ENCODE measurements around the gene DOCK2.

The DOCK2 gene

DNA sequence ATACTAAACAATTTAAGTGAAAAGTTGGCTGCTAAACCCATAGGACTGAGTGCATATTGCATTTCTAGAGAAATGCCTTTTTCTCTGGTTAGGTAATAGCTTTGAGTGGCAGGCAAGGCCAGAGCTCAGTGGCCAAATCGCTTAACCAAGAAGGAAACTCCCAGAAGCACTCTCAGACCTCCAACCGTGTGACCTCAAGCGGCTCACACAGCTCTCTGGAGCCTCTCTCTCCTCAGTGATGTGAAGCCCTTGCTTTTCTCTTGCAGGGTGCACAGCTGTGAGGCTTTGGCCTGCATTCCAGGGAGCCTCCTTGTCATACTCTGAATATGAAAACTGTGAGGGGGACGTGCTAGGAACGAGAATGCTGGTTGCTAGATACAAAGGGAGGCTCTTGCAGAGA, 236.6 kb downstream of the DOCK2 start:
- ATAC-seq (ENCODE audit: insufficient read depth, low read depth) (no peak), DNase-seq (no peak)
- no peak overlapping the region for H3K27ac ChIP-seq (ENCODE audit: low read length)
- H4K20me1 ChIP-seq (ENCODE audit: insufficient read depth, low read length): peaks cover 6% of the 10 kb centered on the region
- TF ChIP-seq EZH2 (IDR thresholded peaks at IDR 0.05; ENCODE audit: borderline replicate concordance, low read depth, low read length, severe bottlenecking): no peak
- TF ChIP-seq, protein P1, sequence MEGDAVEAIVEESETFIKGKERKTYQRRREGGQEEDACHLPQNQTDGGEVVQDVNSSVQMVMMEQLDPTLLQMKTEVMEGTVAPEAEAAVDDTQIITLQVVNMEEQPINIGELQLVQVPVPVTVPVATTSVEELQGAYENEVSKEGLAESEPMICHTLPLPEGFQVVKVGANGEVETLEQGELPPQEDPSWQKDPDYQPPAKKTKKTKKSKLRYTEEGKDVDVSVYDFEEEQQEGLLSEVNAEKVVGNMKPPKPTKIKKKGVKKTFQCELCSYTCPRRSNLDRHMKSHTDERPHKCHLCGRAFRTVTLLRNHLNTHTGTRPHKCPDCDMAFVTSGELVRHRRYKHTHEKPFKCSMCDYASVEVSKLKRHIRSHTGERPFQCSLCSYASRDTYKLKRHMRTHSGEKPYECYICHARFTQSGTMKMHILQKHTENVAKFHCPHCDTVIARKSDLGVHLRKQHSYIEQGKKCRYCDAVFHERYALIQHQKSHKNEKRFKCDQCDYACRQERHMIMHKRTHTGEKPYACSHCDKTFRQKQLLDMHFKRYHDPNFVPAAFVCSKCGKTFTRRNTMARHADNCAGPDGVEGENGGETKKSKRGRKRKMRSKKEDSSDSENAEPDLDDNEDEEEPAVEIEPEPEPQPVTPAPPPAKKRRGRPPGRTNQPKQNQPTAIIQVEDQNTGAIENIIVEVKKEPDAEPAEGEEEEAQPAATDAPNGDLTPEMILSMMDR (IDR thresholded peaks at IDR 0.05; ENCODE audit: borderline replicate concordance, extremely low read depth, low read length, poor library complexity, severe bottlenecking): no peak
- peaks cover 28% of the 10 kb centered on the region; the same call in 1 of the 2 replicates for H3K36me3 ChIP-seq (ENCODE audit: insufficient read depth, low read length)
- no peaks in the 10 kb centered on the region for H3K79me2 ChIP-seq (ENCODE audit: insufficient read depth, low read length)
- H3K9ac ChIP-seq (ENCODE audit: low read depth, low read length): no peak overlapping the region
- H3K4me1 ChIP-seq (ENCODE audit: insufficient read depth, low read length): no peaks in the 10 kb centered on the region
- no peak overlapping the region for H3K4me3 ChIP-seq (ENCODE audit: low read depth in 1 of 2, low read length in 2 of 2)
- no peak overlapping the region for H3K4me2 ChIP-seq (ENCODE audit: insufficient read depth, low read length)
- no peak overlapping the region for H2AFZ ChIP-seq (ENCODE audit: low read depth, low read length)
- no peaks in the 10 kb centered on the region for H3K27me3 ChIP-seq (ENCODE audit: insufficient read depth, low read length, poor library complexity)
- no peaks in the 10 kb centered on the region for H3K9me3 ChIP-seq (ENCODE audit: insufficient read depth, low read length, severe bottlenecking)

DNA sequence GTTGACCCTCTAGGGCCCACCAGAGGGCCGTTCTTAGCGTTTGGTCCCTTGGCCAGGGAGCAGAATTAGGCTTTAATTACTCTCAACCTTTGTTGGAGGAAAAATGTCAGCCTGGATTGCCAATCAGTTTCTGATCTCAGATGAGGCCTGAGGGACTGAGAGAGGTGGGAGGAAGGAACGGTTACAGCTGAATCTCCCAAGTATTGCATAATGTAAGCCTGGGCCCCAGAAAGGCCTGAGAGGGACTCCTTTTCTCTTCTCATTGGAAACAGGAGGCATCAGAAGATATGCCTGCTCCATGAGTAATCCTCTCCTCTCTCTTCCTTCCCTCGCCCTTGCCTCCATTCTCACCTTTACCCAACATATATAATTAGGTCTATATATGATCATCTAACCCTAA, 237.5 kb downstream of the DOCK2 start:
- H3K27ac ChIP-seq (ENCODE audit: low read length): no peak overlapping the region
- DNase-seq (no peak), ATAC-seq (ENCODE audit: insufficient read depth, low read depth) (no peak)
- TF ChIP-seq, protein P1 (IDR thresholded peaks at IDR 0.05; ENCODE audit: borderline replicate concordance, extremely low read depth, low read length, poor library complexity, severe bottlenecking): no peak
- TF ChIP-seq EZH2 (IDR thresholded peaks at IDR 0.05; ENCODE audit: borderline replicate concordance, low read depth, low read length, severe bottlenecking): no peak
- H3K9ac ChIP-seq (ENCODE audit: low read depth, low read length): no peak overlapping the region
- peaks cover 6% of the 10 kb centered on the region for H4K20me1 ChIP-seq (ENCODE audit: insufficient read depth, low read length)
- H3K36me3 ChIP-seq (ENCODE audit: insufficient read depth, low read length): peaks cover 21% of the 10 kb centered on the region; the same call in 1 of the 2 replicates
- H3K4me2 ChIP-seq (ENCODE audit: insufficient read depth, low read length): no peak overlapping the region
- H3K4me3 ChIP-seq (ENCODE audit: low read depth in 1 of 2, low read length in 2 of 2): no peak overlapping the region
- no peaks in the 10 kb centered on the region for H3K9me3 ChIP-seq (ENCODE audit: insufficient read depth, low read length, severe bottlenecking)
- no peaks in the 10 kb centered on the region for H3K4me1 ChIP-seq (ENCODE audit: insufficient read depth, low read length)
- no peaks in the 10 kb centered on the region for H3K27me3 ChIP-seq (ENCODE audit: insufficient read depth, low read length, poor library complexity)
- no peak overlapping the region for H2AFZ ChIP-seq (ENCODE audit: low read depth, low read length)
- H3K79me2 ChIP-seq (ENCODE audit: insufficient read depth, low read length): no peaks in the 10 kb centered on the region

DNA sequence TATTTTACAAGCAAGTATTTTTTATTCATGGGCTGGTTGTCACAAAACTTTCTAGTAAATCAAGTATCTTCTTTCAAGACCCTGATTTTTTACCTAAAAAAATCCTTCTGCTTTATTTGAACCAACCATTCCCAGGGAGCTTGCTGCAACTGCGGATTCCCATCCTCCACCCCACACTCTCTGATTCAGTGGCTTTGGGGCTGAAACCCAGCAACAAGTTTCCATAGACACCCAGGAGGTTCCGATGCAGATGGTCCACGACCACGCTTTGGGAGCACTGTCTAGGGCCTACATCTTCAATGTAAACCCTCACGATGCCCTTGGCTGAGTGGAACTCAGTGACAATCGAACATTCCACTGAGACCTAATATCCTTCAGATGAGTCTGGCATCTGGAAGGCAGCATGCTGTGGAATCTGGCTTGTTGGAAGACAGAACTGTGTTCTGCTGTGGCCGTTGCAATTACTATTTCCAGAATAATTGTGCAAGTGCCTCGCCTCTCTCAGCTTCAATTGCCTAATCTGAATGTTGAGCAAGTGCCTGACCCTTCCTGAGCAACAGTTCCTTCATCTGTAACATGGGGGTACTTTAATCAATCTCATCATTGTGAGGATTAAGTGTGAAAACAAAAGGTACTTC, 238.1 kb downstream of the DOCK2 start:
- peaks cover 18% of the 10 kb centered on the region; the same call in 1 of the 2 replicates for H3K36me3 ChIP-seq (ENCODE audit: insufficient read depth, low read length)

More for the DNA sequence above, 238.1 kb downstream of the DOCK2 start:
- ATAC-seq (ENCODE audit: insufficient read depth, low read depth): no peak
- H3K4me1 ChIP-seq (ENCODE audit: insufficient read depth, low read length): no peaks in the 10 kb centered on the region
- no peak overlapping the region for H3K4me2 ChIP-seq (ENCODE audit: insufficient read depth, low read length)
- no peak overlapping the region for H3K4me3 ChIP-seq (ENCODE audit: low read depth in 1 of 2, low read length in 2 of 2)
- no peaks in the 10 kb centered on the region for H3K27me3 ChIP-seq (ENCODE audit: insufficient read depth, low read length, poor library complexity)
- no peaks in the 10 kb centered on the region for H3K79me2 ChIP-seq (ENCODE audit: insufficient read depth, low read length)
- no peak overlapping the region for H3K9ac ChIP-seq (ENCODE audit: low read depth, low read length)
- peaks cover 6% of the 10 kb centered on the region for H4K20me1 ChIP-seq (ENCODE audit: insufficient read depth, low read length)
- no peak overlapping the region for H2AFZ ChIP-seq (ENCODE audit: low read depth, low read length)
- H3K9me3 ChIP-seq (ENCODE audit: insufficient read depth, low read length, severe bottlenecking): no peaks in the 10 kb centered on the region
- H3K27ac ChIP-seq (ENCODE audit: low read length): no peak overlapping the region
- no peak for DNase-seq
- TF ChIP-seq, protein P1 (IDR thresholded peaks at IDR 0.05; ENCODE audit: borderline replicate concordance, extremely low read depth, low read length, poor library complexity, severe bottlenecking): no peak
- no peak for TF ChIP-seq EZH2 (IDR thresholded peaks at IDR 0.05; ENCODE audit: borderline replicate concordance, low read depth, low read length, severe bottlenecking)
